GM18951 (cell line): ENCODE measurements around the gene TUBGCP3.

Experiments
- POLR2A ChIP-seq: IDR thresholded peaks from 4 replicates; pipeline ENCODE4 v1.6.1; 2011; ENCODE audit warnings: mild to moderate bottlenecking; ENCODE audit not compliant: insufficient read length, insufficient read depth; ENCODE audit errors: extremely low read depth
- in situ Hi-C: fragments of 300-500 bp; cut with MboI; formaldehyde crosslinking; loops from one replicate; pipeline ENCODE4 v1.12.0; 2022; ENCODE audit warnings: low sequenced_read_pairs, mixed read lengths, inconsistent platforms; ENCODE audit not compliant: unreplicated experiment

The TUBGCP3 gene

GRCh38 chr13:112468069-112468468 is 119.9 kb downstream of the TUBGCP3 start:
- in situ Hi-C loops: no loop called here
- TF ChIP-seq POLR2A: no peak

- no peak for TF ChIP-seq POLR2A
- in situ Hi-C loops: no loop called here
Observed at GRCh38 chr13:112467236-112467635, 120.7 kb downstream of the TUBGCP3 start.

GRCh38 chr13:112466132-112467058 is 121.6 kb downstream of the TUBGCP3 start:
- no peak for TF ChIP-seq POLR2A
- in situ Hi-C loops: no loop called here

- in situ Hi-C loops: no loop called here
- no peak for TF ChIP-seq POLR2A
Observed at GRCh38 chr13:112465251-112466131, 122.5 kb downstream of the TUBGCP3 start.

GRCh38 chr13:112464720-112465119 is 123.2 kb downstream of the TUBGCP3 start:
- no peak for TF ChIP-seq POLR2A
- in situ Hi-C loops: no loop called here

- no peak for TF ChIP-seq POLR2A
- in situ Hi-C loops: no loop called here
Observed at GRCh38 chr13:112462408-112462807, 125.5 kb downstream of the TUBGCP3 start.

- in situ Hi-C loops: no loop called here
- no peak for TF ChIP-seq POLR2A
Observed at GRCh38 chr13:112457485-112457884, 130.5 kb downstream of the TUBGCP3 start.

GRCh38 chr13:112457081-112457480 is 130.9 kb downstream of the TUBGCP3 start:
- in situ Hi-C loops: no loop called here
- TF ChIP-seq POLR2A: no peak

- no peak for TF ChIP-seq POLR2A
- in situ Hi-C loops: no loop called here
Observed at GRCh38 chr13:112456138-112457056, 131.6 kb downstream of the TUBGCP3 start.

GRCh38 chr13:112455476-112456059 is 132.4 kb downstream of the TUBGCP3 start:
- no peak for TF ChIP-seq POLR2A
- in situ Hi-C loops: no loop called here

GRCh38 chr13:112454648-112455334 is 133.2 kb downstream of the TUBGCP3 start:
- in situ Hi-C loops: no loop called here
- no peak for TF ChIP-seq POLR2A
